RPMI8226 (cell line): Measurements from ENCODE around the gene RNF214.
"Not testable (repeated sequence)": the region's sequence is repeated elsewhere in the genome, so short reads cannot be mapped to it uniquely, and the experiment has no call there.

ENCODE experiments used
- DNase-seq: peaks from one replicate; pipeline ENCODE4 v3.0.0-alpha.2; 2015

Gene RNF214

DNA sequence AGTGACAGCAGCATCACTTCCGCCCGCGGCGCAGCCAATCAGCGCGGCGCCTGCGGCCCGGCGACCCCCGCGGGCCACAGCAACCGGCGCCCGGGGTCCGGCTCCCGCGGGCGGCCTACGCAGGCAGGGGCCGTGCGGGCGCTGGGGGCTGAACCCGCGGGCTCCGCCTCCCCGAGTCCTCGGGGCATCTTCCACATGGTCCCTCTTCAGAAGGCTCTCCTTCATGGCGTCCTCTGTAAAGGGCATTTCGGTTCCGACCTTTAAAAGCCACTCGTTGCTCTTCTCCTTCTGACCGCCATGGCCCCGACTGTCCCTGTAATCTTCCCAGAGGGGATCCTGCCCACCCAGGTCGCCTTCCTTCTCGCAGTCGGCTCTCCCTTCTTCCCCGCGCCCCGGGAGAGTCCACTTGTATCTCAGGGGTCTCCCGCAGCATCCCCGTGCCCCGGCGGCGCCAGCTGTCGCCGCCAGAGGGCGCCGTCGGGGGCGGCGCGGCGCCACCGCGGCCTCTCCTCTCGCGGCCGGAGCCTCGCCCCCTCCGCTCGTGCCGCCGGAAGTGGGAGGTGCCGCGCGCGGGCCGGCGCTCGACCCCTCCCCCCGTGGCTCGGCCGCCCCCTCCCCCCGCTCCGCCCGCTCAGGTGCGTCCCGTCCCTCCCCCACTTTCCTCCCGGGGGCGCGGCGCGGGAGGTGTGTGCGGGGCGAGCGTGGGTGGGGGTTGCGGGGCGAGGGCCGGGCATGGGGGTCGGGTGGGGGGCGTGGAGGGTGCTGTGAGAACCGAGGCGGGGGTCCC lies at the start of gene RNF214:
Gene RNF214, plus strand, starts transcription at position 580 of the 787 bp plus-strand sequence. CDS start 1,602 bp downstream, outside the sequence.
- DNase-seq = peak; percentile 93

- DNase-seq = not testable (repeated sequence)
Measured at GRCh38 chr11:117183178-117183577, 49.3 kb upstream of the RNF214 start.

DNA sequence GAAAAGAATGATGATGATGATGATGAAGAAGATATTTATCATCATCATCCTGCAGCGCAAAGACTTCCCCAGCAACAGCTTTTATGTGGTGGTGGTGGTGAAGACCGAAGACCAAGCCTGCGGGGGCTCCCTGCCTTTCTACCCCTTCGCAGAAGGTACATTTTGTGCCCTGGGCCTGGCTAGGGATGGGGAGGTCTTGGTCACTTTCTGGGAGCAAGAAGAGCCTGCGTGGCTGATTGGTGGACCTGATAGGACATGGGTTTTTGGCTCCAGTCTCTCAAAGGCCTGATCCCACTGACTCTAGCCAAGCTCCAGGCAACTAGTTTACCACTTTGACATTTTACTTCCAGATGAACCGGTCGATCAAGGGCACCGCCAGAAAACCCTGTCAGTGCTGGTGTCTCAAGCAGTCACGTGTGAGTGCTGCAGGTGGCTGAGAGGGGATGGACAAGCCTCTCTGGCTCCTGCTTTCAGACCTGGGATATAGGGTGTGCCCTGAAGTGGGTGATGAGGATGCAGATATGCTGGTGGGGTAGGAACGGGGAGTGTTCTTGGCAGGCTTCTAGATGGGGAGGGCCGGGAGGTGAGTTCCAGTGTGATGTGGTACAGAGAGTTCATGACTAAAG lies 48.6 kb upstream of the RNF214 start:
- DNase-seq = no peak

- DNase-seq = no peak
Measured at GRCh38 chr11:117185736-117186430, 46.6 kb upstream of the RNF214 start.

DNA sequence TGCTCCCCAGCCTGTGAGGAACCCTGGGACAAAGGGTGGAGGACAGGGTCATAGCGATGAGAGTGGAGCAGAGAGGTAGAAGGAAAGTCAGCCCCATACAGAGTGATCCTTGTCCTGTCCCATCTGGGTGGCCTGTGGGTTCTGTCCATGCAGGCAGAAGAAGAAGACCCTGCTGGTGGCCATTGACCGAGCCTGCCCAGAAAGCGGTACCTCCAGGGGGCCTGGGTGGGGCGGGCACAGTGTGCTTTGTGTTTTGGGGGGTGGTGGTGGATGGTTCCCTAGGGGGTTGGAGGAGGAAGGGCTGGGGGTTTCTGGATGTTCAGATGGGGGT lies 46.1 kb upstream of the RNF214 start:
- no peak for DNase-seq

GRCh38 chr11:117187007-117187406 lies 45.5 kb upstream of the RNF214 start:
- no peak for DNase-seq

- no peak for DNase-seq
Measured at GRCh38 chr11:117187428-117187798, 45.1 kb upstream of the RNF214 start.

DNA sequence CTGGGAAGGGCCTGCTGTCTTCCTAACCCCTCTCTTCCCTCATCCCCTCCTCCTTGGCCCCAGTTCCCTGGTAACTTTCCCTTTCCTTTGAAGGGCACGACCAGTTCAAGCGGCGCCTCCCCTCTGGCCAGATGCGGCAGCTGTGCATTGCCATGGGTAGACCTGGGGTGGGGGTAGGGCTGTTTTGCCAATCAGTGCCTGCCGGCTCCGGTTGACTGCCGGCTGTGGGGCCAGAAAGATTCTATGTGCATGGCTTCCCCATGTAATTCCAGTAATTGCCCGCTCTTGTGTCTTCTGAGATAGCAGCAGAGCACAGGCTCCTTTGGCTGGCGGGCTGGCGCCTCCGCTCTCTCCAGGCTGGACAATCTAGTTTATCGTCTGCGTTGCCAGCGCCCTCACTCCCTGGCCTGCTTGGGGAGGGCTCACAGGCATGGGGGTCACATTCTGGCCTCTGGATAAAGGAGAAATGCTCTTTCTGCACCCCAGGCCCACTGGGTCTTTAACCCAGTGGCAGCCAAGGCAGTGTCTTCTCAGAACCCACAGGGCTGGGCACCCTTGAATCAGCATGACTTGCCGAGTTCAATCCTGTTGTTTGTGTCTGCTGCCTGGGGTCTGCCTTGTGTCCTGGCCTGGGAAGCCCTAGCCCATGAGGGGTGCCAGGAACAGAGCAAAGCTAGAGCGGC lies 44.5 kb upstream of the RNF214 start:
- DNase-seq = no peak

DNA sequence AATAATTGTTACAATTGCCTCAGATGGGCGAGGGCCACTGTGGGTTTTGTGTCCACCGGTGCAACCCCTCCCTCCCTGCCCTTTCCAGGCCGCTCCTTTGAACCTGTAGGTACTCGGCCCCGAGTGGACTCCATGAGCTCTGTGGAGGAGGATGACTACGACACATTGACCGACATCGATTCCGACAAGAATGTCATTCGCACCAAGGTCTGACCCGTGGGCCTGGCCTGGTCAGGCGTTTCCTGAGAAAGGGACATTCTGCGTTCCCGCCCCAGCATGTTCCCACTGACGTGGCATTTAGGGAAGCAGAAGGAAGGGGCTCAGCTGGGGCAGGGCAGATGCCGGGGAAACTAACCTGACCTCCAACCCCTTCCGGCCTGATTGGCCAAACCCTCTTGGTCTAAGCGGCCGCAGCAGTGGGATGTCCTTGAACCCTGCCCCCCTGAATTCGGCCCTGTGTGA lies 43.8 kb upstream of the RNF214 start:
- DNase-seq = no peak

DNA sequence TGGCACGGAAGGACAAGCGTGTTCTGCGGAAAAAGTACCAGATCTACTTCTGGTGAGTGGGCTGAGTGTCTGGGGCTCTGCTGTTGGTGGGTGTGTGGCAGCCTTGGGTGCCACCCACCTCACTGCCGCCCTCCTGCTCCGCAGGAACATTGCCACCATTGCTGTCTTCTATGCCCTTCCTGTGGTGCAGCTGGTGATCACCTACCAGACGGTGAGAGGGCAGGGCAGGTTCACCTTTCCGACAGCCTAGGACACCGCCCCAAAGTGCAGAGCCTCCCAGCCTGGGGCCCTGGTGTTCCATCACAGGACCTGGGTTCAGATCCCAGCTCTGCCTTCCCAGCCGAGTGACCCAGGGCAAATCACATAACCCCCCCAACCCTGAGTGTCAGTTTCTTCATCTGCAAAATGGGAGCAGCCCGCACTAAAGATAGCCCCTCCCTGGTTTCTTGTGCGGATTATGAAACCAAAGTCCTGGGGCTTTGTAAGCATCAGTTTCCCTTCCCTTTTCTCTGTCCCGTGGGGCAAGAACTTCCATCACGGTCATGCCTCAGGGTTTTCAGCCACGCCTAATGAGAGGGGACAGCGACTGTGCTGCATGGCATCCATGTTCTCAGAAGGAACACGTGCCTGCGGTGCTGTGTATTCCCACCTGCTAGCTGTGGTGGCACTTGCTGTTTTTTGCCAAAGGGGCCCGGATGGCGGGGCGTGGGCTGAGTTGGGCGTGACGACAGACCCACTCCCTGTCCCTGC lies 43.1 kb upstream of the RNF214 start:
- no peak for DNase-seq

GRCh38 chr11:117189941-117190544 lies 42.4 kb upstream of the RNF214 start:
- no peak for DNase-seq

DNA sequence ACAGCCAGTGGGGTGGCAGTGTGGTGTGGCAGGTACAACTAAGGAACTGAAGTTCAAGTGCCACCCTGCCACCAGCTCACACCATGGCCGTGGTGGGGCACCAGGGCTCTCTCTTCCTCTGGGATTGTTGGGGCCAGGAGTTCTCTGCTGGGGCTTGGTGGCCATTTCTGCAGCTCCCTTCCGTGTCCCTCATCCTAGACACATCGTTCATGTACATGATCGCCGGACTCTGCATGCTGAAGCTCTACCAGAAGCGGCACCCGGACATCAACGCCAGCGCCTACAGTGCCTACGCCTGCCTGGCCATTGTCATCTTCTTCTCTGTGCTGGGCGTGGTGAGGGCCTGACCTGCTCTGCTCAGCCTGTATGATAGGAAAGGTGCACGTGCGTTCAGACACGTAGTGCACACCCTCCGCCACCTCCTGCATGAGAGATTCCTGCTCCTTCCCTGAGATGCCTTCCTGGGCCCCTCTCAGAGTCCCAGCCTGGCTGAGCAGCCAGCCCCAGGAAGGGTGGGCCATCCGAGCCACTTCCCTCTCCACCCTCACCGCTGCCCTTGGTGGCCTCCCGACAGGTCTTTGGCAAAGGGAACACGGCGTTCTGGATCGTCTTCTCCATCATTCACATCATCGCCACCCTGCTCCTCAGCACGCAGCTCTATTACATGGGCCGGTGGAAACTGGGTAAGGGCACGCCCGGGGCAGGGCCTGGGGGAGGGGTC lies 40.6 kb upstream of the RNF214 start:
- DNase-seq = no peak

- no peak for DNase-seq
Measured at GRCh38 chr11:117192401-117192875, 40.0 kb upstream of the RNF214 start.

DNA sequence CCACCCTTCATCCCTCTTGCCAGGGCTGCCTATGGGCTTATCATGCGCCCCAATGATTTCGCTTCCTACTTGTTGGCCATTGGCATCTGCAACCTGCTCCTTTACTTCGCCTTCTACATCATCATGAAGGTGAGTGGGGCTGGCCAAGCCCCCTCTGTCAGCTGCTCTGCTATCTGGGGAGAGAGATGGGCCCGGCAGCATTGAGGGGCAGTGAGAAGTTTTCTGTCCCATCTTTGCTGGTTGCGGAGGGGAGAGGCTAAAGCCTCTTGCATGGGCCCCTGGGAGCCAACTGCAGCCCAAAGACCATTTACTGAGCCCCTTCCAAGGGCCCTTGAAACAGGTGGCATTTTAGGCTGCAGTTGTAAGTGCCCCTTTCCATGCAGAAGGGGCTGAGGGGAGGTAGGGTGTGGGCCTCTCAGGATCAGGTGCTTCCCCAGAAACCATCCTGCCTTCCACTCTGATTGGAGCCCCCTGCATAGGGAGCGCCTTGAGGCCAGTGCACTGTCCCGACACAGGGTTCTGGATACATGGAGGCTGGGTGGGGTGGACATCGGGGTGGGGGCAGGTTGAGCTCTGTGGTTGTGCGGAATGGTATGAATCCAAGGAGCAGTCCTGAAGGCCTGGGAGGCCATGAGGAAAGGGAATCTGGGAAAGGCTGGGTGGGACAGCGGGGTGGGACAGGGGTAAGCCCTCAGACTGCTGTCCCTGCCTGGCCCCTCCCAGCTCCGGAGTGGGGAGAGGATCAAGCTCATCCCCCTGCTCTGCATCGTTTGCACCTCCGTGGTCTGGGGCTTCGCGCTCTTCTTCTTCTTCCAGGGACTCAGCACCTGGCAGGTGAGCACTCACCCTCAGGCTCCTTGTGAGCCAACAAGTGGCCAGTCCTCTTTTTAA lies 39.1 kb upstream of the RNF214 start:
- no peak for DNase-seq

DNA sequence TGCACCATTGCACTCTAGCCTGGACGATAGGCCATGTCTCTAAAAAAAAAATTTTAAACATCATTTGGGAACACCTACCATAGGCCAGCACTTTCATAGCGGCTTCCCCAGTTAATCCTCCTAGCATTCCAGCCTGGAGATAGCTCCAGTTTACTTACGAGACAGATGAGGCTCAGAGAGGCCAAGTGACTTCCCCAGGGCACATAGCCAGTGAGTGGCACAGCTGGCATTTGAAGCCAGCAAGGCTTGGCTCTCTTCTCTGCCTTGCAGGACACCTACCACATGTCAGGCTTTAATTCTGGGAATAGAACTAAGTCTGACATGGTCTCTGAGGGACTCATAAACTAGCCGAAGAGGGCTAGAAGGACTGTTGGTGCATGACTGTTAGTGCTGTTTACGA lies 38.2 kb upstream of the RNF214 start:
- no peak for DNase-seq

- no peak for DNase-seq
Measured at GRCh38 chr11:117195258-117195657, 37.2 kb upstream of the RNF214 start.

- DNase-seq = no peak
Measured at GRCh38 chr11:117195761-117196160, 36.7 kb upstream of the RNF214 start.

DNA sequence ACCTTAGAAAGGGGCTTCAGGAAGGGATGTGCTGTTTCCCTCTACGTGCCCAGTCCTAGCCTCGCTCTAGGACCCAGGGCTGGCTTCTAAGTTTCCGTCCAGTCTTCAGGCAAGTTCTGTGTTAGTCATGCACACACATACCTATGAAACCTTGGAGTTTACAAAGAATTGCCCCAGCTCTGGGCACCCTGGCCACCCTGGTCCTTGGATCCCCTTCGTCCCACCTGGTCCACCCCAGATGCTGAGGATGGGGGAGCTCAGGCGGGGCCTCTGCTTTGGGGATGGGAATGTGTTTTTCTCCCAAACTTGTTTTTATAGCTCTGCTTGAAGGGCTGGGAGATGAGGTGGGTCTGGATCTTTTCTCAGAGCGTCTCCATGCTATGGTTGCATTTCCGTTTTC lies 35.5 kb upstream of the RNF214 start:
- DNase-seq = no peak

DNA sequence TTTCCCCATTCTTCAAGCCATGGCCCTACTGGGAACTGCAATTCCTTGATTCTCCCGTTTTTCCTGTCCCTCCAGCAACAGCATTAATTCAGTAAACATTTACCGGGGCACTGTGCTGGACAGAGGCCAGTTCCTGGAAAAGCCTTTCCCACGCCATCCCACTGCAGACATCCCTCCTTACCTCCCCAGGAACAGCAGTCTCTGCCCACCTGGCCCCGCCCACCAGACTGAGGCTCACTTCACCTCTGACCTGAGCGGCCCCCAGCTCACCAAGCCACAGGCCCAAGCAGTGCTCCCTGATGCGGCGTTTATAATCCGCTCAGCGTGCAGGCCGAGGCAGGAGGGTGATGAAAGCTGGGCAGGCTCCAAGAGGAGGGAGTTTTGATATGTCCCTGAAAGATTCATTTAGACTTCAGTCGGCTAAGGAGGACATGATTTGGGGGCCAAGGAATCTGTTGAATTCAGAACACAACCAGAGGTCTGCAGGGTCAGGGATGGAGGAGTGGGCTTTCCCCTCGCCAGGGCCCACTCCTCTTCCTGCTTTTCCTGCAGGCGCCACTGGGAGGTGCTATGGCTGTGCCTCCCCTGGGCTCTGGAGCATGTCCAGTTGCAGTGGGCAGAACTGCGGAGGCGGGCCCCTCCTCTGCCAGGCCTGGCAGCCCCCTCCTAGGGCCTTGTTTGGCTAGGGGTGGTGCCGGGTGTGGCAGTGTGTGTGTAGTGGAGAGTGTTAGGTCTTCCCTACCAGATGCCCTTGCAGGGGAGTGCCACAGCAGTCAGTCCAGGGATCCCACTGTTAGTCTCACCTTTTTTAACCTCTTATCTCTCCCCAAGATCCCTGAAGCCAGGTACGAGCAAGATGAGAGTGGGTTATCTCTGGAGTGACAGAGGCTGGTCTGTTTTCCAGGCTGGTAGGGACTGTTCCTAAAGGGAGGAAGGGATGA lies 34.7 kb upstream of the RNF214 start:
- no peak for DNase-seq
